Pancreas (tissue), 10 donors: Measurements from ENCODE around the gene GALE. TPM values are rescaled to one million over a fixed set of nuclear protein-coding genes. Genes with fewer than 3 reads are reported as not detected.
"Not testable (repeated sequence)": the region's sequence is repeated elsewhere in the genome, so short reads cannot be mapped to it uniquely, and the experiment has no call there.

Experiments
- ATAC-seq, 4 donors: fragments of 200-7000 bp; cut with Tn5 transposase; one replicate each; pipeline versions ENCODE4 v1.8.0 to v1.9.1; 2020; ENCODE audit warnings: mild to moderate bottlenecking in 4 of 4, moderate library complexity in 4 of 4
- DNase-seq, 6 donors: peaks; one replicate each; pipeline ENCODE4 v3.0.0-alpha.2; 2020
- FAIRE-seq: peaks from 2 replicates; lab custom pipeline; 2012; peaks lifted over from hg19 to GRCh38; lab: Jason Lieb, UNC
- H3K27ac ChIP-seq, 4 donors: fragments of 200-600 bp; sonication (generic); 1 replicate in 3 of 4; 2 replicates in 1 of 4; pipeline versions ENCODE4 v1.5.0 to v1.8.0; 2020
- H3K27me3 ChIP-seq, 4 donors: fragments of 200-600 bp; one replicate each; pipeline ENCODE4 v1.8.0; 2021
- H3K36me3 ChIP-seq, 3 donors: fragments of 200-600 bp; sonication (generic) in 1 of 3; one replicate each; pipeline versions ENCODE4 v1.5.0 to v1.8.0; 2020 to 2021
- H3K4me1 ChIP-seq, 3 donors: fragments of 200-600 bp; one replicate each; pipeline ENCODE4 v1.8.0; 2021
- H3K4me3 ChIP-seq, 4 donors: fragments of 200-600 bp; sonication (generic) in 2 of 4; one replicate each; pipeline versions ENCODE4 v1.5.0 to v1.8.0; 2020 to 2021
- H3K9me3 ChIP-seq, 4 donors: fragments of 200-600 bp; one replicate each; pipeline ENCODE4 v1.8.0; 2021
- WGBS, 2 donors: extraction: QIAGEN DNeasy Blood & Tissue Kit; methylation state at CpG; one replicate each; pipeline ENCODE4 v1.1.7; 2013; 5-methylcytosine and 5-hydroxymethylcytosine counted together
- intact Hi-C, 3 donors: fragments of 100-400 bp; cut with DNase I; formaldehyde crosslinking; loops; one replicate each; pipeline versions ENCODE4 v1.11.1 to v1.14.2; 2022
- polyA plus RNA-seq, 2 donors: library from polyadenylated mRNA; stranded (reverse); fragments of 200-250 nt; gene quantifications; one replicate each; pipeline ENCODE4 v1.2.3, GENCODE V29; 2013
- total RNA-seq, 6 donors: library from RNA; stranded (reverse); fragmentation: NEBNext Ultra II Directional in 4 of 6; extraction: Animal tissue kit (Norgen Biotek cat#: 25700) in 4 of 6; gene quantifications; one replicate each; pipeline versions ENCODE4 v1.2.1 to v1.2.4, GENCODE V29; 2021 to 2023
- TF ChIP-seq, protein P1 (sequence below), 4 donors: fragments of 200-600 bp; sonication (generic) in 3 of 4; IDR thresholded peaks; one replicate each; pipeline versions ENCODE4 v1.5.0 to v1.8.0; 2021; ENCODE audit warnings: antibody characterized with exemption in 4 of 4
- donor health status: healthy with polysubstance abuse.
- donor health status: DM: no; HTN: no; CAD: no; lungs with moderate emphysema.
- donor health status: DM: no; HTN: no; CAD: no.
- donor health status: control.
- donor health status: control.
- donor health status: Bipolar disorder and iron deficiency.
- donor health status: DM: yes; HTN: yes; CAD: no.
- donor health status: DM: no; HTN: no; CAD: no.
- donor health status: DM: no; HTN: no; CAD: no.
- donor health status: DM: yes; HTN: yes; CAD: no.

GALE gene
- total and polyA plus RNA-seq, 8 donors, result 5.6 to 34.6 (median 13.4) TPM

DNA sequence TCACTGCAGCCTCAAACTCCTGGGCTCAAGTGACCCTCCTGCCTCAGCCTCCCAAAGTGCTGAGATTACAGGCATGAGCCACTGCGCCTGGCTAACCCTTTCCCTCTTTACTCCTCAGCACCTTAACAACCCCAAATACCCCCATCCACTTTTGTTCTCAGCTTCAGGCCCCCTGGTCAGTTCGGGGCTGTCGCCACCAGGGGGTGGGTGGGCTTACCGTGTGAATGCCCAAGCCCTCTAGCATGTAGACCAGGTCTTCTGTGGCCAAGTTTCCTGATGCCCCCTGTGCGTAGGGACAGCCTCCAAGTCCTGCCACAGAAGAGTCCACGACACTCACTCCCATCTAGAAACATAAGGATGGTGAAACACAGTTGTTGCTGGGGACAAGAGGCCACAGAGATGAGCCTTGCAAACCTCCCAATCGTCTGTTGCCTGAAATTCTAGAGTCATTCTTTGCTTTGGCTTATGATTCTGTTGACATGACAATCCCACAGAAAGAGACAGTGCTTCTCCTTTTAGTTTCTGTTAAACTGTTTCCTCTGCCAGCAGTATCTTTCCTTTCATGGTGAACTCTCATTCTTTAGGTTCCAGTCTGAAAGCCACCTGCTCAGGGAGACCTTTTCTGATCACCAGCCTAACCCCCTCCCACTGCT, 3.8 kb upstream of the GALE start:
- Histone ChIP-seq H3K4me3 (no peak overlapping the region), H3K27ac (no peak overlapping the region), H3K9me3 (no peaks in the 10 kb centered on the region), H3K27me3 (no peaks in the 10 kb centered on the region), H3K4me1 (peaks cover 3 to 6% (median 6%) of the 10 kb centered on the region in 3 donors), H3K36me3 (no peaks in the 10 kb centered on the region)
- no peak for ATAC-seq
- TF ChIP-seq, protein P1, sequence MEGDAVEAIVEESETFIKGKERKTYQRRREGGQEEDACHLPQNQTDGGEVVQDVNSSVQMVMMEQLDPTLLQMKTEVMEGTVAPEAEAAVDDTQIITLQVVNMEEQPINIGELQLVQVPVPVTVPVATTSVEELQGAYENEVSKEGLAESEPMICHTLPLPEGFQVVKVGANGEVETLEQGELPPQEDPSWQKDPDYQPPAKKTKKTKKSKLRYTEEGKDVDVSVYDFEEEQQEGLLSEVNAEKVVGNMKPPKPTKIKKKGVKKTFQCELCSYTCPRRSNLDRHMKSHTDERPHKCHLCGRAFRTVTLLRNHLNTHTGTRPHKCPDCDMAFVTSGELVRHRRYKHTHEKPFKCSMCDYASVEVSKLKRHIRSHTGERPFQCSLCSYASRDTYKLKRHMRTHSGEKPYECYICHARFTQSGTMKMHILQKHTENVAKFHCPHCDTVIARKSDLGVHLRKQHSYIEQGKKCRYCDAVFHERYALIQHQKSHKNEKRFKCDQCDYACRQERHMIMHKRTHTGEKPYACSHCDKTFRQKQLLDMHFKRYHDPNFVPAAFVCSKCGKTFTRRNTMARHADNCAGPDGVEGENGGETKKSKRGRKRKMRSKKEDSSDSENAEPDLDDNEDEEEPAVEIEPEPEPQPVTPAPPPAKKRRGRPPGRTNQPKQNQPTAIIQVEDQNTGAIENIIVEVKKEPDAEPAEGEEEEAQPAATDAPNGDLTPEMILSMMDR (IDR thresholded peaks at IDR 0.05), result no peak
- intact Hi-C loops, result no loop called here
- DNase-seq, result no peak
- 83 to 84% methylated on average over 7 of the region's 7 CpGs for WGBS, 2 donors
- FAIRE-seq, result no peak

DNA sequence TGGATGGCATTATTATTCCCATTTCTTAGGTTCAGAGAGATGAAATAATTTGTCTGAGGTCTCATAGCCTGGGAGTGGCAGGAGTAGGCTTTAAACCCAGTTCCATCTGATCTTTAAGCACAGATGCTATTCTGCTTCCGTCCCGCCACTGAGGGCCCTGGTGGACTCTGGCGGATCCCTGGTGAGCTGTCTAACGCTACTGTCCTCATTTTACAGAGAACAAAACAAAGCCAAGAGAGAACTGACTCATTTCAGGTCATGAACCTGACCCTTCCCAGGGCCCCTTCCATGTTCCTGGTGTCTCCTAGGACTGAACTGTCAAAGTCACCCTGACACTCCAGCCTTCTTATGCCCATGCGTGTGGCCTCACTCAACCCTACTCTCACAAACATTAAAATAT, 3.1 kb upstream of the GALE start:
- intact Hi-C loops, result no loop called here
- H3K36me3 ChIP-seq, result no peaks in the 10 kb centered on the region
- ATAC-seq, result no peak
- H3K4me3 ChIP-seq, result no peak overlapping the region
- no peak for DNase-seq
- 95 to 96% methylated on average over 5 of the region's 5 CpGs for WGBS, 2 donors
- H3K27me3 ChIP-seq, result no peaks in the 10 kb centered on the region
- H3K9me3 ChIP-seq, result no peaks in the 10 kb centered on the region
- H3K27ac ChIP-seq, result no peak overlapping the region
- FAIRE-seq, result no peak
- peaks cover 6 to 13% (median 10%) of the 10 kb centered on the region in 3 donors for H3K4me1 ChIP-seq
- TF ChIP-seq, protein P1 (IDR thresholded peaks at IDR 0.05), result no peak

- H3K4me1 ChIP-seq, result peaks cover 6 to 20% (median 18%) of the 10 kb centered on the region in 3 donors
- H3K9me3 ChIP-seq, H3K4me3 ChIP-seq, H3K27ac ChIP-seq, H3K36me3 ChIP-seq, DNase-seq, ATAC-seq, H3K27me3 ChIP-seq, FAIRE-seq, intact Hi-C loops: not testable (repeated sequence)
- WGBS, 2 donors, result 97 to 99% methylated on average over 7 of the region's 7 CpGs
Observed at GRCh38 chr1:23802809-23803342, 2.3 kb upstream of the GALE start.

DNA sequence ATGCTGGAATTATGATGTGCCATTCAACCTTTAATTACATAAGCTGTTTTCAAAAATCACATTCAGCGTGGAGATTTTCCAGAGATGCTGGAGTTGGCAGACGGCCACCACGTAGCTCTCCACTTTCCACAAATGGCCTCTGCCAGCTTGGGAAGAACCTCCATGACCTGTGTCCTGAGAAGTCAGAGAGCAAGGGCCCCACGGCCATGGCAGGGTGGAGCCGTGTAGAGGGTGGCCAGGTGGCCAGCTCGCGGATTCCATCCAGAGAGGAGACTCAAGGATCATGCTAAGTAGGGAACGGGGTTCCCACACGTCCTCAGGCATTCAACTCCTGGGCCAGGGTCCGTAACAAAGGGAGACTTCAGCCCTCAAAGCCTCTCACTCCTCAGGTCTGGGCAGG, 1.3 kb upstream of the GALE start:
- Histone ChIP-seq H3K4me1 (peaks cover 6 to 20% (median 19%) of the 10 kb centered on the region in 3 donors), H3K9me3 (no peaks in the 10 kb centered on the region), H3K36me3 (no peaks in the 10 kb centered on the region), H3K27me3 (no peaks in the 10 kb centered on the region), H3K4me3 (peak overlapping the region in 1 of 4 donors; percentile 94), H3K27ac (peak overlapping the region in 2 of 4 donors; percentile 87 to 89)
- TF ChIP-seq, protein P1 (IDR thresholded peaks at IDR 0.05), result no peak
- WGBS, 2 donors, result 56 to 59% methylated on average over 10 of the region's 10 CpGs
- DNase-seq, result peak in 1 of 6 donors; percentile 45
- no peak for ATAC-seq
- no peak for FAIRE-seq
- intact Hi-C loops, result no loop called here

GRCh38 chr1:23801338-23801748, 789 bp upstream of the GALE start:
- WGBS, 2 donors, result 6 to 9% methylated on average over 19 of the region's 19 CpGs
- H3K27me3 ChIP-seq, result no peaks in the 10 kb centered on the region
- H3K27ac ChIP-seq, result peak overlapping the region; percentile 86 to 89 (median 86)
- intact Hi-C loops, result no loop called here
- no peaks in the 10 kb centered on the region for H3K36me3 ChIP-seq
- peak; percentile 8 to 28 (median 24) for ATAC-seq
- H3K9me3 ChIP-seq, result no peaks in the 10 kb centered on the region
- peaks cover 6 to 20% (median 19%) of the 10 kb centered on the region in 3 donors for H3K4me1 ChIP-seq
- H3K4me3 ChIP-seq, result peak overlapping the region; percentile 82 to 94 (median 85)
- peak in 5 of 6 donors; percentile 35 to 79 (median 54) for DNase-seq
- TF ChIP-seq, protein P1 (IDR thresholded peaks at IDR 0.05), result no peak
- no peak for FAIRE-seq
